ENCODE data around the gene C11orf86.

GRCh38 chr11:67023957-67024353 lies 48.9 kb downstream of the C11orf86 start:
- no peak for TF ChIP-seq POLR2AphosphoS5 (IDR thresholded peaks at IDR 0.05; ENCODE audit: low read depth, low read length)
- TF ChIP-seq TAF1 (IDR thresholded peaks at IDR 0.05; ENCODE audit: borderline replicate concordance, low read depth, low read length) = no peak
